GM23338 (cell line): ENCODE measurements around the gene STON2. TPM values are rescaled to one million over a fixed set of nuclear protein-coding genes. Genes with fewer than 3 reads are reported as not detected.

ENCODE experiments used
- ATAC-seq: fragments of 200-7000 bp; cut with Tn5 transposase; 3 replicates; pipeline ENCODE4 v1.9.1; 2020
- DNase-seq: peaks from one replicate; pipeline ENCODE4 v3.0.0-alpha.2; 2015; ENCODE audit warnings: low spot score
- H2AFZ ChIP-seq: fragments of 200-600 bp; sonication (generic); 2 replicates; pipeline ENCODE4 v1.8.0; 2016; ENCODE audit warnings: antibody characterized with exemption, mild to moderate bottlenecking, moderate library complexity
- H3F3A ChIP-seq: fragments of 200-600 bp; sonication (generic); replicated peaks from 2 replicates; pipeline ENCODE4 v1.8.0; 2017; ENCODE audit warnings: antibody characterized with exemption, mixed run types, low read depth
- H3K27ac ChIP-seq: fragments of 200-600 bp; sonication (generic); 2 replicates; pipeline ENCODE4 v1.6.1; 2016; ENCODE audit warnings: low read depth
- H3K27me3 ChIP-seq: fragments of 200-600 bp; sonication (generic); 2 replicates; pipeline ENCODE4 v1.8.0; 2016; ENCODE audit warnings: mild to moderate bottlenecking, mixed run types, moderate library complexity; ENCODE audit not compliant: insufficient read depth
- H3K36me3 ChIP-seq: fragments of 200-600 bp; sonication (generic); 2 replicates; pipeline ENCODE4 v1.8.0; 2016; ENCODE audit warnings: mild to moderate bottlenecking; ENCODE audit not compliant: insufficient read depth
- H3K4me1 ChIP-seq: fragments of 200-600 bp; sonication (generic); 2 replicates; pipeline ENCODE4 v1.8.0; 2016; ENCODE audit warnings: mild to moderate bottlenecking, moderate library complexity; ENCODE audit not compliant: insufficient read depth
- H3K4me2 ChIP-seq: fragments of 200-600 bp; sonication (generic); 2 replicates; pipeline ENCODE4 v1.7.1; 2017; ENCODE audit warnings: mixed run types
- H3K4me3 ChIP-seq: fragments of 200-600 bp; sonication (generic); 2 replicates; pipeline ENCODE4 v1.6.1; 2016; ENCODE audit warnings: mixed run types
- H3K79me2 ChIP-seq: fragments of 200-600 bp; sonication (generic); replicated peaks from 2 replicates; pipeline ENCODE4 v1.8.0; 2017; ENCODE audit warnings: mild to moderate bottlenecking; ENCODE audit not compliant: insufficient read depth
- H3K9me2 ChIP-seq: fragments of 200-600 bp; sonication (generic); 2 replicates; pipeline ENCODE4 v1.8.0; 2017; ENCODE audit not compliant: insufficient read depth
- H4K20me1 ChIP-seq: fragments of 200-600 bp; sonication (generic); replicated peaks from 2 replicates; pipeline ENCODE4 v1.8.0; 2017; ENCODE audit warnings: mild to moderate bottlenecking; ENCODE audit not compliant: insufficient read depth
- H3K27ac Mint-ChIP-seq: 2 replicates; pipeline ENCODE4 v1.8.0; 2020; ENCODE audit warnings: inconsistent platforms, mild to moderate bottlenecking, moderate library complexity, mixed read lengths
- H3K27me3 Mint-ChIP-seq: 3 replicates; pipeline ENCODE4 v1.8.0; 2022; ENCODE audit warnings: low read depth, mild to moderate bottlenecking, moderate library complexity, mixed read lengths, inconsistent platforms; ENCODE audit not compliant: insufficient read depth, poor library complexity
- H3K36me3 Mint-ChIP-seq: 3 replicates; pipeline ENCODE4 v1.8.0; 2021; ENCODE audit warnings: low read depth, mild to moderate bottlenecking, inconsistent platforms, moderate library complexity, mixed read lengths
- H3K4me1 Mint-ChIP-seq: 3 replicates; pipeline ENCODE4 v1.8.0; 2020; ENCODE audit warnings: mild to moderate bottlenecking, inconsistent platforms, mixed read lengths
- H3K4me3 Mint-ChIP-seq: 3 replicates; pipeline ENCODE4 v1.8.0; 2021; ENCODE audit warnings: moderate library complexity, mild to moderate bottlenecking, inconsistent platforms, mixed read lengths
- H3K9me3 Mint-ChIP-seq: 3 replicates; pipeline ENCODE4 v1.8.0; 2020; ENCODE audit warnings: moderate library complexity, mild to moderate bottlenecking, inconsistent platforms, mixed read lengths
- EZH2 ChIP-seq: fragments of 200-600 bp; sonication (generic); IDR thresholded peaks from one replicate; pipeline ENCODE4 v1.8.0; 2017; ENCODE audit warnings: antibody characterized with exemption, mild to moderate bottlenecking, low read depth; ENCODE audit not compliant: unreplicated experiment
- NANOG ChIP-seq: IDR thresholded peaks from 2 replicates; pipeline ENCODE4 v1.6.1; 2016; ENCODE audit warnings: antibody characterized with exemption, borderline replicate concordance
- polyA plus RNA-seq: library from polyadenylated mRNA; unstranded; fragments of >200 nt; fragmentation: Nextera tagmentation; extraction: Ambion mirVana; gene quantifications from 2 replicates; pipeline ENCODE4 v1.2.1, GENCODE V29; 2016
- total RNA-seq: library from RNA; depleted of rRNA; stranded (reverse); fragments of >200 nt; shearing (Covaris generic); gene quantifications from 2 replicates; pipeline ENCODE4 v1.2.3, GENCODE V29; 2014
- TF ChIP-seq, protein P1 (sequence below): IDR thresholded peaks from one replicate; pipeline ENCODE4 v1.6.1; 2018; ENCODE audit warnings: antibody characterized with exemption; ENCODE audit not compliant: unreplicated experiment
- TF ChIP-seq, protein P2 (sequence below), 2 experiments: fragments of 200-600 bp in 1 of 2; sonication (generic) in 1 of 2; conservative IDR thresholded peaks; 2 replicates each; pipeline versions ENCODE4 v1.5.1 to v1.6.1; 2016 to 2017; ENCODE audit warnings: antibody characterized with exemption in 2 of 2, low read depth in 2 of 2, mild to moderate bottlenecking in 2 of 2, moderate library complexity in 1 of 2

STON2 gene
- total and polyA plus RNA-seq, 2 experiments from 2014 or later: 8.2 to 71.0 TPM

DNA sequence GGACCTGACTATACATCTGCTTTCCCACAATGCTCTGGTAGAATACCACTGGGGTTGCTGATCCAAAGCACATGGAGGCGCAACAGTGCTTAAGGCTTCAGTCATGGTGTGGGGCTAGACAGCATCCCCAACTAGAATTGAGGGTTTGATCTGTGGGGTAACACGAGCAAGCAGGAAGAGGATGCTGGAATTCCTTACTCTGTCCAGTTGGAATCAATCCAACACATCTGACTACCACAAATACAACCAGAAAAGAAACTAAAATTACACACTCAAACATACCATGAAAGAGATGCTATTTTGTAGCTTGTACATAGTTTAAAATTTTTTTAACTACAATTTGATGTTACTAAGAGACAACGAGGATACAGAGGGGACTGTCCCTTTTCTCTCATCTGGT lies 138.9 kb downstream of the STON2 start:
- H3K36me3 Mint-ChIP-seq: peaks cover 17% of the 10 kb centered on the region; the same call in 2 of the 3 replicates
- no peak overlapping the region for H3K4me2 ChIP-seq
- ATAC-seq: no peak
- H3K4me1 Mint-ChIP-seq: peaks cover 30% of the 10 kb centered on the region
- H3K27ac Mint-ChIP-seq: no peak overlapping the region
- H3K27ac ChIP-seq: no peak overlapping the region
- no peaks in the 10 kb centered on the region for H4K20me1 ChIP-seq
- peaks cover 26% of the 10 kb centered on the region for H3K4me1 ChIP-seq
- H3K79me2 ChIP-seq: no peaks in the 10 kb centered on the region
- H3K4me3 Mint-ChIP-seq: no peak overlapping the region
- H3K27me3 Mint-ChIP-seq: peaks cover 5% of the 10 kb centered on the region
- no peak overlapping the region for H3K4me3 ChIP-seq
- H3K36me3 ChIP-seq: no peaks in the 10 kb centered on the region
- H3K27me3 ChIP-seq: no peaks in the 10 kb centered on the region
- TF ChIP-seq, protein P1, sequence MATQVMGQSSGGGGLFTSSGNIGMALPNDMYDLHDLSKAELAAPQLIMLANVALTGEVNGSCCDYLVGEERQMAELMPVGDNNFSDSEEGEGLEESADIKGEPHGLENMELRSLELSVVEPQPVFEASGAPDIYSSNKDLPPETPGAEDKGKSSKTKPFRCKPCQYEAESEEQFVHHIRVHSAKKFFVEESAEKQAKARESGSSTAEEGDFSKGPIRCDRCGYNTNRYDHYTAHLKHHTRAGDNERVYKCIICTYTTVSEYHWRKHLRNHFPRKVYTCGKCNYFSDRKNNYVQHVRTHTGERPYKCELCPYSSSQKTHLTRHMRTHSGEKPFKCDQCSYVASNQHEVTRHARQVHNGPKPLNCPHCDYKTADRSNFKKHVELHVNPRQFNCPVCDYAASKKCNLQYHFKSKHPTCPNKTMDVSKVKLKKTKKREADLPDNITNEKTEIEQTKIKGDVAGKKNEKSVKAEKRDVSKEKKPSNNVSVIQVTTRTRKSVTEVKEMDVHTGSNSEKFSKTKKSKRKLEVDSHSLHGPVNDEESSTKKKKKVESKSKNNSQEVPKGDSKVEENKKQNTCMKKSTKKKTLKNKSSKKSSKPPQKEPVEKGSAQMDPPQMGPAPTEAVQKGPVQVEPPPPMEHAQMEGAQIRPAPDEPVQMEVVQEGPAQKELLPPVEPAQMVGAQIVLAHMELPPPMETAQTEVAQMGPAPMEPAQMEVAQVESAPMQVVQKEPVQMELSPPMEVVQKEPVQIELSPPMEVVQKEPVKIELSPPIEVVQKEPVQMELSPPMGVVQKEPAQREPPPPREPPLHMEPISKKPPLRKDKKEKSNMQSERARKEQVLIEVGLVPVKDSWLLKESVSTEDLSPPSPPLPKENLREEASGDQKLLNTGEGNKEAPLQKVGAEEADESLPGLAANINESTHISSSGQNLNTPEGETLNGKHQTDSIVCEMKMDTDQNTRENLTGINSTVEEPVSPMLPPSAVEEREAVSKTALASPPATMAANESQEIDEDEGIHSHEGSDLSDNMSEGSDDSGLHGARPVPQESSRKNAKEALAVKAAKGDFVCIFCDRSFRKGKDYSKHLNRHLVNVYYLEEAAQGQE: no peak
- no peak for DNase-seq
- no peaks in the 10 kb centered on the region for H3F3A ChIP-seq
- no peaks in the 10 kb centered on the region; the same call in 1 of the 2 replicates for H3K9me2 ChIP-seq
- H2AFZ ChIP-seq: no peak overlapping the region
- H3K9me3 Mint-ChIP-seq: no peaks in the 10 kb centered on the region

DNA sequence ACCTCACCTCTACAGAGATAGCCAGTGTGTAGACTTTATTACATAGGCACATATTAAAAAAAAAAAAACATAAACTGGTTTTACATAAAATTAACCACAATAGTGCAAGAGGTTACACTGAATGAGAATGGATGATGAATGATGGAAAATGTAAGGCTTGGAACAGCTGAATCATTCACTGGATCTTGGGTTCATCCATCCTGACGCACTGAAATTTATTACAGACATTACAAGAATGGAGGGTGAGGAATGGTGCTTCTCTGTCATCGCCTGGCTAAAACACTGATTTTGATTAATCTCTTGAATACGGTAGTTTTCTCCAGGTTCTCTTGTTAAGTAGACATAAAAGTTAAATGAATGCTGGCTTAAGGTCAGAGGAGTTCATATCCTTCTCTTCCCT lies 139.4 kb downstream of the STON2 start:
- Histone ChIP-seq H3F3A (no peaks in the 10 kb centered on the region), H3K27me3 (no peaks in the 10 kb centered on the region), H3K79me2 (no peaks in the 10 kb centered on the region), H2AFZ (no peak overlapping the region), H3K4me2 (no peak overlapping the region), H3K9me2 (no peaks in the 10 kb centered on the region; the same call in 1 of the 2 replicates), H4K20me1 (no peaks in the 10 kb centered on the region), H3K27ac (no peak overlapping the region), H3K4me3 (no peak overlapping the region), H3K4me1 (peaks cover 26% of the 10 kb centered on the region), H3K36me3 (no peaks in the 10 kb centered on the region)
- ATAC-seq (no peak), DNase-seq (no peak)
- Mint-ChIP-seq H3K36me3 (peaks cover 17% of the 10 kb centered on the region; the same call in 2 of the 3 replicates), H3K9me3 (no peaks in the 10 kb centered on the region), H3K27ac (no peak overlapping the region), H3K27me3 (peaks cover 5% of the 10 kb centered on the region), H3K4me1 (peaks cover 32% of the 10 kb centered on the region), H3K4me3 (no peak overlapping the region)
- TF ChIP-seq, protein P2, sequence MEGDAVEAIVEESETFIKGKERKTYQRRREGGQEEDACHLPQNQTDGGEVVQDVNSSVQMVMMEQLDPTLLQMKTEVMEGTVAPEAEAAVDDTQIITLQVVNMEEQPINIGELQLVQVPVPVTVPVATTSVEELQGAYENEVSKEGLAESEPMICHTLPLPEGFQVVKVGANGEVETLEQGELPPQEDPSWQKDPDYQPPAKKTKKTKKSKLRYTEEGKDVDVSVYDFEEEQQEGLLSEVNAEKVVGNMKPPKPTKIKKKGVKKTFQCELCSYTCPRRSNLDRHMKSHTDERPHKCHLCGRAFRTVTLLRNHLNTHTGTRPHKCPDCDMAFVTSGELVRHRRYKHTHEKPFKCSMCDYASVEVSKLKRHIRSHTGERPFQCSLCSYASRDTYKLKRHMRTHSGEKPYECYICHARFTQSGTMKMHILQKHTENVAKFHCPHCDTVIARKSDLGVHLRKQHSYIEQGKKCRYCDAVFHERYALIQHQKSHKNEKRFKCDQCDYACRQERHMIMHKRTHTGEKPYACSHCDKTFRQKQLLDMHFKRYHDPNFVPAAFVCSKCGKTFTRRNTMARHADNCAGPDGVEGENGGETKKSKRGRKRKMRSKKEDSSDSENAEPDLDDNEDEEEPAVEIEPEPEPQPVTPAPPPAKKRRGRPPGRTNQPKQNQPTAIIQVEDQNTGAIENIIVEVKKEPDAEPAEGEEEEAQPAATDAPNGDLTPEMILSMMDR (conservative IDR thresholded peaks at IDR 0.05; ENCODE audit: low read depth in 2 of 2): no peak
- TF ChIP-seq NANOG (no peak), EZH2 (no peak)
- TF ChIP-seq, protein P1: no peak
